Measurements from ENCODE around the gene PRDM4.

The PRDM4 gene

DNA sequence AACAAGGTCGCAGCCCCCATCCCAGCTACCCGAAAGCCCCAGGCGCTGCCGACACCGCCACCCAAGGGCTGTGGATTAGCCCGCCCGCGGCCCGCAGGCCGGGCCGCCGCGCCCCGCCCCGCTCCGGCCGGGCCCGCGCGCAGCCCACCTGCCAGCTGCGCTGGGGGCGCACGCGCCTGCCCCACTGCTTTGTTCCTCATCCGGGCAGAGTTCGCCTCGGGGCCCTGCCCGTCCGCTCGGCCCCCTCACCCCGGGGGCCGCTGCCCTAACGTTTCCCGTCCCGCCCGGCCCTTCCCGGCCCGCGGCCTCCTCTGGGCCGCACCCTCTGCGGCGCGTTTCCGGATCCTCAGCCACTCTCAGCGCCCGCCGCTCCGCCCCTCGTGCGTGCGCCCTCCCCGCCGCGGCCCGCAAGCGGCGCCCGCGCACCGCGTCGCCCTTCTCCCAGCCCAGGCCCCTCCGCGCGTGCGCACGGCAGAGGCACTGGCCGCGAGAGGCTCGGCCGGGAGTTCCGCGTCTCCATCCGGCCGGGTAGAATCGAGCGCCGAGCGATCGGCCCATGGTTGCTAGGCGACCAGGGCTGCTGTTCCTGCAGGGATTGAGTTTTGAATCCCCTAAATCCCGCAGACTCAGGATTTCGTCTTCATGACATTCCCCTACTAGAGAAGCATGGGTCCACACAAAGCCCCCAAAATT, at the start of gene PRDM4:
PRDM4 (minus strand) TSS at position 329 of the 693 bp plus-strand sequence. CDS start 622 bp downstream, outside the sequence.
- TF ChIP-seq CTCF (IDR thresholded peaks at IDR 0.05), result peak; percentile 85

- TF ChIP-seq CTCF (IDR thresholded peaks at IDR 0.05), result no peak
Measured at GRCh38 chr12:107807471-107808150, 46.7 kb upstream of the PRDM4 start.

DNA sequence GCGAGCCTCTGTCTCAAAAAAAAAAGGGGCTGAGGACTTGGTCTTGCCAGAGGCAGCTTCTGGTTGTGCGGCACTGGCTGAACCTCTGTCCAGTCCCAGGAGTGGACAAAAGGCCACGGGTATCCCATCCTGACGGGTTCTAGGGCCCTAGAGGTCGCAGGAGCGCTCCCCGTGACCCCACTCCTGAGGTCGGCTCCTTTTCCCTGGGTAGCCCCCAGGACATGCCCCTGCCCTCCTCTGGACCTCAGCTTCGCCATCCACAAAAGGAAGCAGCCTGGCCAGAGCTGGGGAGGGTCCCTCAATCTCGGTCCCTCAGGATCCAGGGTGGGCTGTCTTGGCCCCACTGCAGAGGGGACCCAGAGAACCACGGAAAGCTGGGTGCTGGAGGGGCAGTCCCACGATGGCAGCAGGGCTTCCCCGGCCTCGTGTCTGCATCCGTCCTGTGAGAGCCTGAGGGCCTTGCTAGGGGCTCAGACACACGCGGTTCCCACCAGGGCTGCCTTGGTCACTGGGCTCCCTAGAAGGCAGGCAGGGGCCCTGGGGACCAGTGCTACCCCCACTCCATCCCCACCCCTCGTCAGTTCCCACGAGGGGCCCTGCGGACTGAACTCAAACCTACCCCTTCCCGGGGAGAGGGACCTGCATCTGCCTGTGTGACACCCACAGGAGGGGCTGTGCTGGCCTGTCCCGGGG, 44.7 kb upstream of the PRDM4 start:
- no peak for TF ChIP-seq CTCF (IDR thresholded peaks at IDR 0.05)

DNA sequence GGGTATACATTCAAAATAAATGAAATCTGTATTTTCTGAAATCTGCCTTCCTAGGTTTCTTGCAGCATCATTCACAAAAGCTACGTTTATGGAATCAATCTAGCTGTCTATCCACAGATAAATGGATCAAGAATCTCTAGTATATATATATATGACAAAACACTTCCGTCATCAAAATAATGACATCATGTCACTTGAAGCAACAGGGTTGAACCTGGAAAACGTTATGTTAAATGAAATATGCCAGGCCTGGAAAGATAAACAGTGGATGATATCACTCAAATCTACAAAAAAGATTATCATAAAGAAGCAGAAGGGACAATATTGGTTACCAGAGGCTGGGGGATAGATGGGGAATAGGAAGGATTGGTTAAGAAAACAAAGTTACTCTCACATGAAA, 42.2 kb upstream of the PRDM4 start:
- no peak for TF ChIP-seq CTCF (IDR thresholded peaks at IDR 0.05)

- no peak for TF ChIP-seq CTCF (IDR thresholded peaks at IDR 0.05)
Measured at GRCh38 chr12:107801150-107801549, 40.2 kb upstream of the PRDM4 start.

DNA sequence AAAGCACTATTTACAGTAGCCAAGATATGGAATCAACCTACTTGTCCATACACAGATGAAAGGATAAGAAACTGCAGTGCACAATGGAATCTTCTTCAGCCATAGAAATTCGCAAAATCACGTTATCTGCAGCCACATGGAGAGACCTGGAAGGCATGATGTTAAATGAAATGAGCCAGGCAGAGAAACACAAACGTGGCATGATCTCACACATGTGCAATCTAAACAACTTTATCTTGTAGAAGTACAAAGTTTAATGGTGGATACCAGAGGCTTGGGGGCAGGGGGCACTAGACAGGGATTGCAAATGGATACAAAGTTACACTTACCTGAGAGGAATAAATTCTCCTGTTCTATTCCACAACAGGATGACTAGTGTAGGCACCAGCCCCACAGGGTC, 37.6 kb upstream of the PRDM4 start:
- TF ChIP-seq CTCF (IDR thresholded peaks at IDR 0.05), result no peak

GRCh38 chr12:107794451-107794850, 33.5 kb upstream of the PRDM4 start:
- TF ChIP-seq CTCF (IDR thresholded peaks at IDR 0.05), result no peak
